Measurements from ENCODE around the gene GREB1. TPM values are rescaled to one million over a fixed set of nuclear protein-coding genes. Genes with fewer than 3 reads are reported as not detected.
A peak's percentile ranks its signal among the peaks of the same experiment; 100 is the strongest.

Gene GREB1
- total RNA-seq, 1 experiment from 2014 or later, result 16.5 TPM

GRCh38 chr2:11588228-11589110 is 54.6 kb downstream of the GREB1 start:
- TF ChIP-seq CTCF (conservative IDR thresholded peaks at IDR 0.05), result no peak
- Histone ChIP-seq H3K79me1 (ENCODE audit: insufficient read depth, low read depth, low read length, poor library complexity, severe bottlenecking) (no peaks in the 10 kb centered on the region), H2BK20ac (ENCODE audit: low read depth, low read length, poor library complexity, severe bottlenecking) (no peak overlapping the region), H3K14ac (ENCODE audit: insufficient read depth, low read length) (no peak overlapping the region; the same call in 1 of the 2 replicates), H3K18ac (ENCODE audit: insufficient read length, low read depth, low read length) (no peak overlapping the region), H2BK12ac (ENCODE audit: insufficient read length, low read depth, low read length) (no peak overlapping the region), H3K4me2 (ENCODE audit: insufficient read depth, insufficient read length, low read length) (no peak overlapping the region), H3K23ac (ENCODE audit: insufficient read length, low read depth, low read length) (no peak overlapping the region), H4K91ac (ENCODE audit: insufficient read length, low read depth, low read length) (no peak overlapping the region), H3K27ac (ENCODE audit: insufficient read length, low read depth, low read length) (no peak overlapping the region), H3K4ac (ENCODE audit: low read depth, low read length) (no peak overlapping the region), H3K23me2 (ENCODE audit: insufficient read length, low read depth, low read length, poor library complexity, severe bottlenecking) (no peaks in the 10 kb centered on the region), H4K20me1 (ENCODE audit: control insufficient read depth, insufficient read depth, insufficient read length) (no peaks in the 10 kb centered on the region), H3K9ac (ENCODE audit: extremely low read depth, insufficient read length, low read length) (no peak overlapping the region), H3K4me1 (ENCODE audit: insufficient read depth, low read length) (no peaks in the 10 kb centered on the region), H3K9me3 (ENCODE audit: control insufficient read depth, low read depth, low read length) (no peaks in the 10 kb centered on the region), H3K27me3 (ENCODE audit: insufficient read depth, low read length) (no peaks in the 10 kb centered on the region), H2AK5ac (ENCODE audit: insufficient read length, low read length) (no peak overlapping the region), H3K79me2 (ENCODE audit: insufficient read depth, low read length) (no peaks in the 10 kb centered on the region), H2BK5ac (ENCODE audit: insufficient read length, low read length) (no peak overlapping the region), H4K8ac (replicated peaks; ENCODE audit: insufficient read length, low read depth, low read length) (no peak overlapping the region), H2AFZ (ENCODE audit: low read length) (no peak overlapping the region), H3K56ac (ENCODE audit: insufficient read length, low read depth, low read length) (no peak overlapping the region), H3T11ph (ENCODE audit: low read length) (no peak overlapping the region), H4K5ac (ENCODE audit: insufficient read length, low read depth, low read length) (no peak overlapping the region), H2BK120ac (ENCODE audit: low read depth, low read length, poor library complexity, severe bottlenecking) (no peak overlapping the region), H2BK15ac (ENCODE audit: low read depth, low read length) (no peak overlapping the region)
- no peaks in the 10 kb centered on the region for H3K27me3 Mint-ChIP-seq (ENCODE audit: low read depth)
- no peak overlapping the region for H3K4me3 Mint-ChIP-seq
- WGBS (ENCODE audit: extremely low coverage, insufficient read length, low lambda C conversion rate), result no CpG with 5 or more reads among the region's 21 CpGs
- H3K36me3 Mint-ChIP-seq (ENCODE audit: insufficient read depth in 1 of 3, low read depth in 3 of 3), result peaks cover 0 to 6% (median 2%) of the 10 kb centered on the region in 3 experiments; a peak in 3 of 7 replicates
- H3K27ac Mint-ChIP-seq, result peak overlapping the region in 1 of 3 experiments; percentile 19; a peak in 1 of 7 replicates
- H3K4me1 Mint-ChIP-seq, result peaks cover 4 to 7% of the 10 kb centered on the region in 2 experiments
- no peaks in the 10 kb centered on the region for H3K9me3 Mint-ChIP-seq
- peak; percentile 47 for DNase-seq
